Hepatocyte (in vitro differentiated cells): ENCODE results near the gene GAB1. TPM values are rescaled to one million over a fixed set of nuclear protein-coding genes. Genes with fewer than 3 reads are reported as not detected.

Source experiments
- DNase-seq: peaks from one replicate; pipeline ENCODE4 v3.0.0-alpha.2; 2016; ENCODE audit warnings: low spot score
- H2AFZ ChIP-seq: fragments of 200-600 bp; sonication (generic); 2 replicates; pipeline ENCODE4 v1.6.0; 2016; ENCODE audit warnings: antibody characterized with exemption, mild to moderate bottlenecking
- H3K27ac ChIP-seq: fragments of 200-600 bp; sonication (generic); 2 replicates; pipeline ENCODE4 v1.5.1; 2016; ENCODE audit warnings: mild to moderate bottlenecking
- H3K27me3 ChIP-seq: fragments of 200-600 bp; sonication (generic); 2 replicates; pipeline ENCODE4 v1.6.1; 2016
- H3K36me3 ChIP-seq: fragments of 200-600 bp; sonication (generic); replicated peaks from 2 replicates; pipeline ENCODE4 v1.5.1; 2016; ENCODE audit warnings: low read depth; ENCODE audit not compliant: insufficient read depth
- H3K4me1 ChIP-seq: fragments of 200-600 bp; sonication (generic); 2 replicates; pipeline ENCODE4 v1.5.1; 2016; ENCODE audit warnings: mild to moderate bottlenecking, moderate library complexity; ENCODE audit not compliant: insufficient read depth
- H3K4me2 ChIP-seq: fragments of 200-600 bp; sonication (generic); 2 replicates; pipeline ENCODE4 v1.6.0; 2016
- H3K4me3 ChIP-seq: fragments of 200-600 bp; sonication (generic); 2 replicates; pipeline ENCODE4 v1.5.1; 2016; ENCODE audit warnings: mild to moderate bottlenecking
- H3K79me2 ChIP-seq: fragments of 200-600 bp; sonication (generic); 2 replicates; pipeline ENCODE4 v1.6.0; 2017; ENCODE audit warnings: mild to moderate bottlenecking
- H3K9me2 ChIP-seq: fragments of 200-600 bp; sonication (generic); replicated peaks from 2 replicates; pipeline ENCODE4 v1.6.0; 2017; ENCODE audit warnings: mild to moderate bottlenecking; ENCODE audit not compliant: insufficient read depth
- H3K9me3 ChIP-seq: fragments of 200-600 bp; sonication (generic); 2 replicates; pipeline ENCODE4 v1.5.1; 2016; ENCODE audit warnings: low read depth, mild to moderate bottlenecking
- H4K20me1 ChIP-seq: fragments of 200-600 bp; sonication (generic); 2 replicates; pipeline ENCODE4 v1.6.0; 2016; ENCODE audit warnings: mild to moderate bottlenecking; ENCODE audit not compliant: insufficient read depth, poor library complexity, severe bottlenecking
- EZH2 ChIP-seq: fragments of 200-600 bp; sonication (generic); IDR thresholded peaks from 2 replicates; pipeline ENCODE4 v1.6.1; 2016; ENCODE audit warnings: antibody characterized with exemption, mild to moderate bottlenecking, borderline replicate concordance
- EZH2phosphoT487 ChIP-seq: fragments of 200-600 bp; sonication (generic); IDR thresholded peaks from one replicate; pipeline ENCODE4 v1.6.1; 2018; ENCODE audit warnings: antibody characterized with exemption, mild to moderate bottlenecking, low read depth, moderate library complexity; ENCODE audit not compliant: unreplicated experiment, severe bottlenecking
- WGBS: methylation state at CpG from one replicate; pipeline ENCODE4 v1.1.6; 2016; ENCODE audit warnings: low lambda C conversion rate; ENCODE audit errors: missing lambda C conversion rate; 5-methylcytosine and 5-hydroxymethylcytosine counted together
- polyA plus RNA-seq: library from polyadenylated mRNA; unstranded; fragments of >200 nt; fragmentation: Nextera tagmentation; extraction: Ambion mirVana; gene quantifications from 2 replicates; pipeline ENCODE4 v1.2.1, GENCODE V29; 2016
- total RNA-seq: library from RNA; depleted of rRNA; stranded (reverse); fragments of >200 nt; gene quantifications from 2 replicates; pipeline ENCODE4 v1.2.3, GENCODE V29; 2014
- TF ChIP-seq, protein P1 (sequence below): fragments of 200-600 bp; sonication (generic); IDR thresholded peaks from 2 replicates; pipeline ENCODE4 v1.5.1; 2016; ENCODE audit warnings: antibody characterized with exemption, mild to moderate bottlenecking; ENCODE audit not compliant: poor library complexity

Gene GAB1
- total and polyA plus RNA-seq, 2 experiments from 2014 or later = 10.9 to 30.7 TPM

DNA sequence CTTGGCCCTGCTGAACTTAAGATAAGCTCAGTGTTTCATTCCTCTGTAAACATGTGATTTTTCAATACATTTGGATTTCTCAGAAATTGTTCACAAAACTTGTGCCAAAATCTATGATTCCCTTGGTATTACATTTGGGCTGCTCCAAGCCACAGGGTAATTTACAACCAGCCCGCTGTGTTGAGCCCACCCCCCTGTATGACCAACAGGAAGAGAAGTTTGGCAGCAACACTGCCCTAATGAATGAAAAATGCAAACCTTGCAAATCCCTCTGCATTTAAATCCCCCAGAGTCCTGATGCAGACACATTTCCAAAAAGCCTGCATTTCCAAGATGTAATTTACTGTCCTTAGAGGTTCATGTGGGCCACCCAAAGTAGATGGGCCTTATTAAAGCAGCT is 34.1 kb upstream of the GAB1 start:
- Histone ChIP-seq H3K36me3 (no peaks in the 10 kb centered on the region), H3K4me2 (no peak overlapping the region), H3K9me2 (no peaks in the 10 kb centered on the region), H3K27me3 (no peaks in the 10 kb centered on the region), H3K9me3 (no peaks in the 10 kb centered on the region), H3K4me1 (no peaks in the 10 kb centered on the region), H3K27ac (no peak overlapping the region), H4K20me1 (no peaks in the 10 kb centered on the region), H3K79me2 (no peaks in the 10 kb centered on the region), H2AFZ (no peak overlapping the region), H3K4me3 (no peak overlapping the region)
- TF ChIP-seq EZH2 = no peak
- no peak for TF ChIP-seq EZH2phosphoT487
- TF ChIP-seq, protein P1, sequence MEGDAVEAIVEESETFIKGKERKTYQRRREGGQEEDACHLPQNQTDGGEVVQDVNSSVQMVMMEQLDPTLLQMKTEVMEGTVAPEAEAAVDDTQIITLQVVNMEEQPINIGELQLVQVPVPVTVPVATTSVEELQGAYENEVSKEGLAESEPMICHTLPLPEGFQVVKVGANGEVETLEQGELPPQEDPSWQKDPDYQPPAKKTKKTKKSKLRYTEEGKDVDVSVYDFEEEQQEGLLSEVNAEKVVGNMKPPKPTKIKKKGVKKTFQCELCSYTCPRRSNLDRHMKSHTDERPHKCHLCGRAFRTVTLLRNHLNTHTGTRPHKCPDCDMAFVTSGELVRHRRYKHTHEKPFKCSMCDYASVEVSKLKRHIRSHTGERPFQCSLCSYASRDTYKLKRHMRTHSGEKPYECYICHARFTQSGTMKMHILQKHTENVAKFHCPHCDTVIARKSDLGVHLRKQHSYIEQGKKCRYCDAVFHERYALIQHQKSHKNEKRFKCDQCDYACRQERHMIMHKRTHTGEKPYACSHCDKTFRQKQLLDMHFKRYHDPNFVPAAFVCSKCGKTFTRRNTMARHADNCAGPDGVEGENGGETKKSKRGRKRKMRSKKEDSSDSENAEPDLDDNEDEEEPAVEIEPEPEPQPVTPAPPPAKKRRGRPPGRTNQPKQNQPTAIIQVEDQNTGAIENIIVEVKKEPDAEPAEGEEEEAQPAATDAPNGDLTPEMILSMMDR = no peak
- 39% methylated on average over 1 of the region's 1 CpG for WGBS
- no peak for DNase-seq

DNA sequence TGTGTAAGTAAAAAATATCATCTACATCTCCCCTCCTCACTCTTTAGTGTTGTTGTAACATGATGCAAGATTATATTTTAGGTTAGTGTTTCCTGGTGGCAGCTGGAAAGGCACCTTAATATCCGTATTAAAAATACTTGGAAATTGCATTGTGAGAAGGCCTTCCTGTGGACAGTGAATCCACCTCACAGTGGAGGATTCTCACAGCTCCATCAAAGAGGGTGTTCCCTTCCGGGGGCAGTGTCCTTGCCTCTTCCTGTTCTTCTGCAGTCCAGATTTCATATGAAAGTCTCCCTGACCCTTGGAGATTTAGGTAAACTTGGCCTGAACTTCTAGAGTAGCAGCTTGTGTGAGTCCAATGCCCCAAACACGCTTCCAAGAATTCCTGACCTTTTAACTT is 29.9 kb upstream of the GAB1 start:
- Histone ChIP-seq H3K79me2 (no peaks in the 10 kb centered on the region), H3K36me3 (no peaks in the 10 kb centered on the region), H3K27ac (no peak overlapping the region), H3K4me1 (no peaks in the 10 kb centered on the region), H3K4me2 (no peak overlapping the region), H3K9me2 (no peaks in the 10 kb centered on the region), H3K9me3 (no peaks in the 10 kb centered on the region), H2AFZ (no peak overlapping the region), H3K27me3 (no peaks in the 10 kb centered on the region), H3K4me3 (no peak overlapping the region), H4K20me1 (no peaks in the 10 kb centered on the region)
- TF ChIP-seq EZH2 (no peak), EZH2phosphoT487 (no peak)
- TF ChIP-seq, protein P1 = no peak
- 93% methylated on average over 3 of the region's 3 CpGs for WGBS
- DNase-seq = no peak

DNA sequence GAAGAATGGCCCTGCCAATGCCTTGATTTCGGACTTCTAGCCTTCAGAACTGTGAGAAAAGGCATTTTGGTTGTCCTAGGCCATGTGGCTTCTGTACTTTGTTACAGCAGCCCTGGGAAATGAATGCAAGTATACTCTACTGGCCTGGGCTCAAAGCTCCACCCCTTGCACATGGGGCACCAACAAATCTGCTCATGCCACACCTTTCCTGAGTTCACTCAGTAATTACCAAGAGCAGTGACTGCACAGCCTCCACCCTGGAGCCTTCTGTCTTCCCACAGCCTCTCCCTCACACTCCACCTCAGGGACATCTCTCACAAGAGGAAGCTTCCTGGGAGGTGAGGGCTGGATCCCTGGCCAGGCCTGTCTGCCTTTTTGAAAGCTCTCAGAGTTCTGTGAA is 29.1 kb upstream of the GAB1 start:
- no peak for TF ChIP-seq EZH2phosphoT487
- TF ChIP-seq EZH2 = no peak
- TF ChIP-seq, protein P1 = no peak
- Histone ChIP-seq H3K79me2 (no peaks in the 10 kb centered on the region), H3K36me3 (no peaks in the 10 kb centered on the region), H3K9me2 (no peaks in the 10 kb centered on the region), H4K20me1 (no peaks in the 10 kb centered on the region), H3K9me3 (no peaks in the 10 kb centered on the region), H2AFZ (no peak overlapping the region), H3K4me1 (no peaks in the 10 kb centered on the region), H3K27ac (no peak overlapping the region), H3K4me2 (no peak overlapping the region), H3K4me3 (no peak overlapping the region), H3K27me3 (no peaks in the 10 kb centered on the region)
- DNase-seq = peak; percentile 11
- WGBS = 89% methylated on average over 1 of the region's 1 CpG

DNA sequence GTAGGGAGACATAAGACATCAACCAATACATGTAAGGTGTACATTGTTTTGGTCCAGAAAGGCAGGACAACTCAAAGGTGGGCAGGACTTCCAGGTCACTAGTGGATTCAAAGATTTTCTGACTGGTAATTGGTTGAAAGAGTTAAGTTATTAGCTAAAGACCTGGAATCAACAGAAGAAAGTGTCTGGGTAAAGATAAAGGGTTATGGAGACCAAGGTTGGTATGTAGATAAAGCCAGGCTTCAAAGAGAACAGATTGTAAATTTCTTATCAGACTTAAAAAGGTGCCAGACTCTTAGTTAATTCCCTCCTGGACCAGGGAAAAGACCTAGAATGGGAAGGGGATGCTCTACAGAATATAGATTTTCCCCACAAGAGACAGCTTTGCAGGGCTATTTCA is 28.3 kb upstream of the GAB1 start:
- Histone ChIP-seq H3K4me1 (no peaks in the 10 kb centered on the region), H3K9me2 (no peaks in the 10 kb centered on the region), H3K36me3 (no peaks in the 10 kb centered on the region), H3K27ac (no peak overlapping the region), H3K9me3 (no peaks in the 10 kb centered on the region), H2AFZ (no peak overlapping the region), H3K4me3 (no peak overlapping the region), H3K4me2 (no peak overlapping the region), H3K79me2 (no peaks in the 10 kb centered on the region), H4K20me1 (no peaks in the 10 kb centered on the region), H3K27me3 (no peaks in the 10 kb centered on the region)
- TF ChIP-seq EZH2 (no peak), EZH2phosphoT487 (no peak)
- TF ChIP-seq, protein P1 = no peak
- DNase-seq = no peak
